Stimulated activated CD4-positive, alpha-beta T cell treated with anti-CD3 and anti-CD28 coated beads, Interleukin-1b, Interleukin-23, amount 100 ng/mL, for 48 hours (primary cell): Measurements from ENCODE around the gene DAB2IP.
"Not testable (repeated sequence)": the region's sequence is repeated elsewhere in the genome, so short reads cannot be mapped to it uniquely, and the experiment has no call there.

Experiments
- DNase-seq: peaks from one replicate; pipeline ENCODE4 v3.0.0-alpha.2; 2020

Gene DAB2IP

GRCh38 chr9:121731919-121732318 lies 80.5 kb downstream of the DAB2IP start:
- DNase-seq: no peak

DNA sequence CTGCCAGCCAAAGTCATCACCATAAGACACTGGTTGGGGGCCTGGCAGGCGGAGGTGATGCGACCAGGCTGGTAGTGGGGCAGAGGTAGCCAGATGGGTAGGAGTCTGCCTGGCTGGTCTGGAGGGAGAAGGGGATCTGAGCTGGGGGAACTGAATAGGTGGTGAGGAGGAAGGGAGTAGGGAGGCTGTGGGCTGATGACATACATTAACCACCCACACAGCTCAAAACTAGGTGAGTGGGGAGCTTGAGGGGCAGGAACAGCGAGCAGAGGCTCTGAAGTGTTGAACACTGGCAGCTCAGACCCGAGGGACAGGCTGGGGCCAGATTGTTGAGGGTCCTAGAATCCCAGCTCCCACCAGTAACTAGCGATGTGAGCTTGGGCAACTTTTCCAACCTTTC lies 81.0 kb downstream of the DAB2IP start:
- no peak for DNase-seq

- no peak for DNase-seq
Measured at GRCh38 chr9:121732886-121733285, 81.5 kb downstream of the DAB2IP start.

DNA sequence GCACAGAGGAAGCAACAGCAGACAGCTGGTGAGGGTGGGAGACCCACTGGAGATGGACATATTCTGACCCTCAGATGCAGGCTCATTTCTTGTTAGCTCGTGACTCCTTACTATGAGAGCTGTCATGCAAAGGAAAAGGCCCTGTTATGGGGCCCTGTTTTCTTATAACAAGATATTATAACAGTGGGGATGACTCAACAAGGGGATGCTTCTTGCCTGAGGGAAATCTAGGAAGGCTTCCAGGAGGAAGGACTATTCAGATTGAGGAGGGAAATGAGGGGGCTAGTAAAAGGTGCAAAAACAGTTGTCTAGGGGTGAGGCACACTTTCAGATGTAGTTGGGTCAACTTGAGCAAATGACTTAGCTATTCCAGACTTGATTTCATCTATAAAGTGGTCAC lies 83.0 kb downstream of the DAB2IP start:
- no peak for DNase-seq

DNA sequence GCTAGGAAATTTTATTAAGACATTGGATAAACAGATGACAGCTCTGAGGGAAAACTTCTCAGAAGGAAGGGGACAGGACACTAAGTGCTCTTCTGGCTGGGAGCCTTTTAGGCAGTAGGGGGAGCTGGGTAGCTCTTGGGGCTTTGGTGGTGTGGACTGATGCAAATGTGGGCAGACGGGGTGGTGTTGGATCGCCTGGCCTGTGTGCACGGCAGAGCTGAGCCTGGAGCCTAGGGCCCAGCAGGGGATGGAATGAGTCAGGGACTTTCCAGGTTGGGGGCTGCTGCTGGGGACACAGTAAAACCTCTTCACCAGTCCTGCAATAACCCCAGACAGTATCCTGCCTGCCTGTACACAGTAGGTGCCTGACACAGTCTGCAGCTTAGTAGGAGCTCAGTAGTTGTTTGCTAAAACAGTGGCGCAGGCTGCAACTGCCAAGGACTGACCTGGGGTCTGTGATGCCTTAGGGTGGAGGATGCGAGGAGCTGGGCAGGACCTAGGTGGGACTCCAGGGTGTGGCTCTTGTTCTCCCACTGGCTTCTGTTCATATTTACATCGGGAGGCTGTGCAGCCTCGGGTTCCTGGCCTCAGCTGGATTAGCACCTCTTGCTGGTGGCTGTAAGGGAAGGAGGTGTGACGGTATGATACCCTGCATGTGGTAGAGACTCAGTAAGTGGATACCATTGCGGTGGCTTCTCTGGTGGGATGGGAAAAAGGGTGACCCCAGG lies 83.8 kb downstream of the DAB2IP start:
- DNase-seq: no peak

DNA sequence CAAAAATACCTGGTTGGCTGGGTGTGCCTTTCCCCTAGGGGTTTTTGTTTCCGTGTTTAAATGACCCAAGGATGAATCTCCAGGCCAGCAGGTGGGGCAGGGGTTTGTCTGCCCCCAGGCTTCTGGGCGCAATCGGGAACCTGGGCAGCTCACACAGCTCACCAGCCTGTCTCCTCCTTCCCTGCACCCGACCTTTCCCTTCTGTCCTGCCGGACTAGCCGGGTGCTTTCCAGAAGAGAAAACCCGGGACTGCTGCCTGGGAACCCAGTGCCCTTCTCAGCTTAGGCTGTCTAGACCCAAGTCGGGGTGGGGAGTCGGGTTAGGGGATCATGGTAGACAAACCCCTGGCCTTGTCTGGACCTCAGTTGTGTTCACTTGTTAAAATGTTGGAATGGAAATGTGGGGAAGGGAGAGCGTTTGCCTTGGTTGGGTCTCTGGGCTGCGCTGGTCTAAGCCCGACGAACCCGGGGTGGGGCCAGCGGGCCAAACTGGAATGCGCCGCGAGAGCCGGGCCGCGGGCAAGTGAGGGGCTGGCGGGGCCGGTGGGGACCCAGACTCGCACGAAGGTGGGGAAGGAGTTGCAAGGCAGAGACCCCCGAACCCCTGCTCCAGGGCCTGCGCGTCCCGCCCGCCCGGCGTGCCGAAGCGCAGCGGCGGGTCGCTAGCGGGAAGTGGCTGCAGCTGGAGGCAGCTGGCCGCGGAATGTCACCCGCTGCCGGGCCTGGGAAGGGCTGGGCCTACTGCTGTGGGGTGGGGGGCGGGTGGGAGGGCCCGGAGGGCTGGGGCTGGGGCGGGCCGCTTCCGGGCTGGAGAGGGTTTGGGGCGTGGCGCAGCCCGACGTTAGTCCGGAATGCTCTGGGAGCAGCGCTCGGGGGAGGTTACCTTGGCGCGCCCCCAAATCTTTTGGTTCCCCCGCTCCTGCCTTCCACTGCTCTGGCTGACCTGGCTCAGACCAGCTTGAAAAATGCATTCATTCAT lies 84.6 kb downstream of the DAB2IP start:
- DNase-seq: no peak

- DNase-seq: no peak
Measured at GRCh38 chr9:121736934-121737462, 85.6 kb downstream of the DAB2IP start.

GRCh38 chr9:121737481-121737931 lies 86.1 kb downstream of the DAB2IP start:
- DNase-seq: no peak

GRCh38 chr9:121738411-121738810 lies 87.0 kb downstream of the DAB2IP start:
- no peak for DNase-seq

GRCh38 chr9:121738968-121739367 lies 87.5 kb downstream of the DAB2IP start:
- DNase-seq: no peak

- DNase-seq: no peak
Measured at GRCh38 chr9:121739971-121740370, 88.5 kb downstream of the DAB2IP start.

GRCh38 chr9:121741228-121741918 lies 89.9 kb downstream of the DAB2IP start:
- no peak for DNase-seq

- not testable (repeated sequence) for DNase-seq
Measured at GRCh38 chr9:121741919-121742283, 90.5 kb downstream of the DAB2IP start.

DNA sequence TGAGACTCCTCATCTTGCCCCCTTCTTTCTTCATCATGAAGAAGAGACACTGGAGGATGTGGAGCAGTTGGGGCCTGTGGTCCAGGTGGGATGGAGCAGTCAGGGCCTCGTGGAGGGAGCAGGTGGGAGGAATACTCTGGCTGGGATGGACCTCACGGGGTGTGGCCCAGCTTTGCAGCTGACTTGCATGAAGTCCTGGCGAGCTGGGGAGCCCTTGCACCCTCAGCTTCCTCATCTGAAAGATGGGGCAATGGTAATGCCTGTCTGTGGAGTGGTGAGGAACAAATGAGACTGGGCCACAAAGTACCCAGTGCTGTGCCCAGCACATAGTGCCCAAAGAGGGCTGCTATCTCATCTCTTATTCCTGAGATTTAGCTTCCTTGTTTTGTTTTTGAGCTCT lies 91.5 kb downstream of the DAB2IP start:
- no peak for DNase-seq

- no peak for DNase-seq
Measured at GRCh38 chr9:121743441-121744001, 92.1 kb downstream of the DAB2IP start.

DNA sequence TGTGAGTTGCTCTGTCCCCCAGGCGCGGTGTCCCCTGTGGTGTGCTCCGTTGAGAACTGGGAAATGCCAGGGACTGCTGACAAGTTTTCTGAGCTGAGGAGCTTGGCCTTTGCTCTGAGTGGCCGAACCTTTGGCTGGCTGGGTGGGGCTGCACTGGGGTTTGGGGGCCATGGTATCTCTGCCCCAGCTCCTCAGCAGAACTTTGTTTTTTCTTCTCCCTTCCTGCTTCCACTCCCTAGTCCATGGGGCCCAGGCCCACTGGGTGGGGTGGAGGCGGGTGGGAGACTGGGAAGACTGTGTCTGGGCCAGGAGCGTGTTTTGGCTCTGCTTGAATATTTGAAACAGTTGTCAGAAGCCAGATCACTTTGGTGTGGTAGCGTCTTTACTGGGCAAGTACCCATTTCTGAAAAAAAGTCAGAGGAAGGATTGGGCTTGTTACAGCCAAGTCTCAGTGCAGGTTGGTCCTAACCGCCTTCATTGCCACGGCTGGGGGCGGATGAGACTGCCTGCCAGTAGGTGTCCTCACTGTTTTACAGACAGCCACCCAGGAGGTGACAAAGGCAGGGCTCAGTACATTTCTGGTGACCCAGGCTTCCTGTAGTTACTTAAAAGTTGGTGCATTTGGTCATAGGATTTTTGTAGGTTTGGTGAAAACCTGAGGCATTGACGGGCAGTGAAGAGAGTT lies 92.7 kb downstream of the DAB2IP start:
- peak; percentile 45 for DNase-seq

- no peak for DNase-seq
Measured at GRCh38 chr9:121744687-121745395, 93.4 kb downstream of the DAB2IP start.

GRCh38 chr9:121745396-121745695 lies 93.9 kb downstream of the DAB2IP start:
- no peak for DNase-seq

DNA sequence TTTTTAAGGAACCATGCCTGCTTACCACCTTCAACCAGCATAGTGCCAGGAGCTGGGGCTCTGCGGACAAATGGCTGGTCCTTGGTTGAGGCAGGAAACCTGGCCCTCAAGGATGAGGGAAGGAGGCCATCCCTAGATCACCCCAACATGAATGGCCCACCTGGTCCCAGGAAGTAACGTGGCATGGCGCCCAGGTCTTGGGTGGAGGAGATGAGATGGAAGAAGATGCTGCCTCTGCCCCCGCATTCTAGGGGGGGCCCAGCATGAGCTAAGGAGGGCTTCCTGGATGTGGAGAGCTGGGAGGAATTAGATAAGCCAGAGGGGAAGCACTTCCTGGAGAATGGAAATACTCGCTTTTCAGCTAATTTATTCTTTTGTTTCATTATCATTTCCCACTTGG lies 95.0 kb downstream of the DAB2IP start:
- DNase-seq: no peak

DNA sequence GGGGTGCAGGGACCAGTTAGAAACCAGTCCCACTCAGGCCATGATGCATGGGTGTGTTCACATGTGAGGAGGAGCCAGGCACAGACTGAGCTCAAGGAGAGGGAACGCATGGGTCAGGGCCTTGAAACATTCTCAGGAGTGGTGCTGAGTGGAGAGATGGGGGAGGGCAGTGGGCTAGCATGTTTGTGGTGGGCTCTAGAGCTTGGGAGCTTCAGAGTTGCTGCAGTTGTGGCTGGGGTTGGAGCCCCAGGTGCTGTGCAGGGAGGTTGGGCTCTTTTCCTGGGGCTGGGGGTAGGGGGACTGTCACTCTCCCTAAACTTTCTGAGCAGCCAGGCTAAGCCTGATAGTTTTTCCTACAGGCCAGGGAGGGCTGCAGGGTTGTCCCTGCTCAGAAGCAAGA lies 95.4 kb downstream of the DAB2IP start:
- DNase-seq: no peak

DNA sequence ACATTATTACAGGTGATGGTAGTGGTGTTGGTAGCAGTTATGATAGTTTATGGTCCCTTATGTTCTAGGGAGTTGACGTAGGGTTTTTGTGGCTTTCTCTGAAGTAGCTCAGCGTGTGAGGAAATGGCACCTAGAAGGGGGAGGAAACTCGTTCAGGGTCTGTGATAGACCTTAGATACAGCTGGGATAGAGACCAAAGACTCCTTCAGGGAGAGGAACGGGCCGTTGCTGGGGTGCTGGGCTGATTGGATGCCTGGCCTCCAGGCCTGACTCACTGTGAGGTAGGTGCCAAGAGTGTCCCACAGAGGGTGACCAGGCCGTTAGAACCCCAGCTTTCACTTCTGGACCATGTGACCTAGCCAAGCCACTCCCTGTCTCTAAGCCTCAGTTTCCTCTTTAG lies 96.6 kb downstream of the DAB2IP start:
- no peak for DNase-seq
